HL-60 (cell line): ENCODE data around the gene DCLK2.

Experiments used
- DNase-seq, 2 experiments: peaks; one replicate each; pipeline ENCODE4 v3.0.0-alpha.2; 2010 to 2020; ENCODE audit warnings: low read depth in 1 of 2, low spot score in 1 of 2
- H3K27ac ChIP-seq: fragments of 250-450 bp; sonication (Bioruptor Pico); replicated peaks from 2 replicates; pipeline ENCODE4 v1.5.1; 2020; ENCODE audit warnings: mild to moderate bottlenecking, moderate library complexity
- H3K27me3 ChIP-seq: fragments of 250-450 bp; sonication (Bioruptor Pico); 2 replicates; pipeline ENCODE4 v1.5.1; 2021; ENCODE audit warnings: mild to moderate bottlenecking, moderate library complexity; ENCODE audit not compliant: insufficient read depth, poor library complexity, severe bottlenecking
- H3K4me3 ChIP-seq: replicated peaks from 2 replicates; pipeline ENCODE4 v1.5.1; 2011; ENCODE audit warnings: mild to moderate bottlenecking, control low read depth, low read length; ENCODE audit not compliant: insufficient read depth
- CTCF ChIP-seq: IDR thresholded peaks from one replicate; pipeline ENCODE4 v1.5.1; 2011; ENCODE audit warnings: low read length, control low read depth, inconsistent platforms; ENCODE audit not compliant: insufficient read depth
- GABPA ChIP-seq: IDR thresholded peaks from 2 replicates; pipeline ENCODE4 v1.6.1; 2012; ENCODE audit warnings: low read depth
- POLR2AphosphoS5 ChIP-seq: IDR thresholded peaks from 2 replicates; pipeline ENCODE4 v1.6.1; 2012; ENCODE audit warnings: low read depth
- REST ChIP-seq: IDR thresholded peaks from 2 replicates; pipeline ENCODE4 v1.6.1; 2012; ENCODE audit warnings: low read depth; ENCODE audit not compliant: insufficient replicate concordance
- SPI1 ChIP-seq: IDR thresholded peaks from 2 replicates; pipeline ENCODE4 v1.6.1; 2012; ENCODE audit warnings: low read depth, mild to moderate bottlenecking, borderline replicate concordance

The DCLK2 gene

GRCh38 chr4:150235808-150236271, 157.6 kb downstream of the DCLK2 start:
- no peak for DNase-seq
- TF ChIP-seq SPI1: no peak
- no peak for TF ChIP-seq GABPA
- no peak for TF ChIP-seq POLR2AphosphoS5
- no peak for TF ChIP-seq CTCF
- TF ChIP-seq REST: no peak

GRCh38 chr4:150236626-150237025, 158.4 kb downstream of the DCLK2 start:
- DNase-seq: no peak
- H3K4me3 ChIP-seq: no peak overlapping the region
- no peak for TF ChIP-seq CTCF
- no peak for TF ChIP-seq POLR2AphosphoS5
- no peak for TF ChIP-seq SPI1
- no peak for TF ChIP-seq GABPA
- no peak for TF ChIP-seq REST
- H3K27ac ChIP-seq: no peak overlapping the region
- H3K27me3 ChIP-seq: peaks cover 3% of the 10 kb centered on the region

More at GRCh38 chr4:150235808-150236271, 157.6 kb downstream of the DCLK2 start:
- H3K27me3 ChIP-seq: peaks cover 3% of the 10 kb centered on the region
- no peak overlapping the region for H3K27ac ChIP-seq
- no peak overlapping the region for H3K4me3 ChIP-seq

DNA sequence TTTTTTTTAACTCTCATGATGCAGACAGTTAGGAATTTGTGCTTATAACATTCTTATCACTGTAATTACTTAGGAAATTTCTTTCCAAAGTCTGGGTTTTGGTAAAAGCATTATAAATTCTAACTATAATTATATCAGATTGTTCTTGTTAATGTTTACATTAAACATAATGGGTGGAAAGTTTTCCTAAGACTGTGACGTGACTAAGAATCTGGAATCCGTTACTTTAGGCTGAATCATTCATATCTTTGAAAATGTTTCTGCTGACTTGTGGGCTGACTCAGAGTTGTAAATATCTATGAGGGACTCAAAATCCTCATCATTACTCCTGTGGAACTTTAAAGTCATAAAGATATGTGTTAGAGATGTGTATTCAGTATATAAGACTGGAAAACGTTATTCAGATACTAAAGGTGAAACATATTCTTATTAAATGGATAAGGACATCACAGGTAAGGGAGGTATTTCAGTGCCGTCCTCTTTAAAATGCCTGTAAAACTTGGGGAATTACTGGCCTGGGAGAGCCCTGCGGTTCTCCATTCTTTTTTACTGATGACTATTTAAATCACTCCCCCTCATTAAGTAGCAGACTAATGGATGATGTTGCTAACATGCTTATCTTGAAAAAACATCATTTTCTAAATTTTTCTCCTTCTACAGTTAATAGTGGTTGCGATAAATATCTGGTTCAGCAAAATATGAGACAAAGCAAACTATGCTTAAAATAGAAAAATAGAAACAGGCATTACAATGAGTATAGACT, 159.0 kb downstream of the DCLK2 start:
- H3K27ac ChIP-seq: no peak overlapping the region
- TF ChIP-seq CTCF (no peak), REST (no peak), POLR2AphosphoS5 (no peak), SPI1 (no peak), GABPA (no peak)
- DNase-seq: no peak
- H3K4me3 ChIP-seq: no peak overlapping the region
- H3K27me3 ChIP-seq: peaks cover 3% of the 10 kb centered on the region
